Measurements from ENCODE around the gene GALNT18.

DNA sequence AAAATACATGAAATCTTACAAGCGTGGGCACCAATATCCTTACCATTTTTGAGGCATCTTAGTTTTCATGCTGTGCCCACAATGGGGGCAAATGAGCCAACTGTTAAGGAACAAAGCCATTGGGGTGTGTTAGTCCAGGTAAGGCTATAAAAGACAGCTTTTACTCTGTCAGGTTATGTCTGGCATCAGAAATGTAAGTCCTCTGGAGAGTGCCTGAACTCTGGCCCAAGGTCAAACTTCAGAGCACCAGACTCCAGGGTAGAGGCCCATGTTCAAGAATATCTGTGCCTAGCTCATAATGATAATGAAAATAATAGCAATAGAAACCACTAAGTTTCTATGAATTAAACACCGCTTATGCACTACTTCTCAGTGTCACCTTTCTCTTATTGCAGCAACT, 374.2 kb downstream of the GALNT18 start:
- TF ChIP-seq POLR2AphosphoS5 (IDR thresholded peaks at IDR 0.05; ENCODE audit: insufficient read depth in 1 of 2, low read depth in 1 of 2) (no peak), POLR2A (IDR thresholded peaks at IDR 0.05) (no peak), CTCF (IDR thresholded peaks at IDR 0.05) (no peak)
